H1 (cell line): ENCODE measurements around the gene SH3RF2. TPM values are rescaled to one million over a fixed set of nuclear protein-coding genes. Genes with fewer than 3 reads are reported as not detected.

ENCODE experiments used
- TAF7 ChIP-seq: optimal IDR thresholded peaks from 2 replicates; pipeline ENCODE3; 2011; ENCODE audit warnings: low read depth, mild to moderate bottlenecking, inconsistent platforms, low read length, moderate library complexity, borderline replicate concordance
- TCF12 ChIP-seq: IDR thresholded peaks from 2 replicates; pipeline ENCODE4 v1.6.1; 2011; ENCODE audit warnings: low read depth, mild to moderate bottlenecking, low read length
- polyA plus RNA-seq, 7 experiments: library from polyadenylated mRNA; depleted of rRNA in 3 of 7; stranded (reverse) in 5 of 7; unstranded in 2 of 7; fragments of >200 nt in 5 of 7; fragments of 200-250 nt in 2 of 7; gene quantifications; 1 replicate in 5 of 7; 2 replicates in 1 of 7; 4 replicates in 1 of 7; pipeline versions ENCODE4 v1.2.1 to v1.2.3, GENCODE V29; 2011 to 2013; ENCODE audit warnings: missing spikeins in 2 of 7, mixed read lengths in 2 of 7
- total RNA-seq: library from RNA; stranded (reverse); fragmentation: NEBNext Ultra II Directional; extraction: Animal tissue kit (Norgen Biotek cat#: 25700); gene quantifications from 2 replicates; pipeline ENCODE4 v1.2.1, GENCODE V29; 2021
- TF ChIP-seq, protein P1 (sequence below): IDR thresholded peaks from 2 replicates; pipeline ENCODE4 v1.6.1; 2011; ENCODE audit warnings: low read depth, mild to moderate bottlenecking, low read length; ENCODE audit not compliant: insufficient read depth

The SH3RF2 gene
- total and polyA plus RNA-seq, 2 of the 8 experiments (the other 6 are each of a cell fraction or from before 2014, with no cell fraction given): 0.80 to 0.95 TPM

DNA sequence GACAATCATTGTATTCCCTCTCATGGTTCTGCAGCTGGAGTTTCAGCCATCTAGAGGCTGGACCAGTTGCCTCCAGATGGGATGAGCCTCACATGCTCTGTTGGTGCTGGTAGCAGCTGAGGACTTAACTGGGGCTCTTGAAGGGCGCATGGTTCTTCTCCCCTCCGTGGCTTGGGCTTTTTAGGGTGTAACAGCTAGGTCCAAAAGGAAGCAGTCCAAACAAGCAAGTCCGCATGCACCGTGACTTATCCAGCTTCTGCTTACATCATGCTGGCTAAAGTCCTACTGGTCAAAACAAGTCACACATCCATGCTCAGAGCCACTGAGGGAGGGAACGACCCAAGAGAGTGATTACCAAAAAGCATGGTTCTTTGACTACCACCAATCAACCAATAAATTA is 31.6 kb upstream of the SH3RF2 start (continued):
- no peak for TF ChIP-seq TCF12
- TF ChIP-seq, protein P1, sequence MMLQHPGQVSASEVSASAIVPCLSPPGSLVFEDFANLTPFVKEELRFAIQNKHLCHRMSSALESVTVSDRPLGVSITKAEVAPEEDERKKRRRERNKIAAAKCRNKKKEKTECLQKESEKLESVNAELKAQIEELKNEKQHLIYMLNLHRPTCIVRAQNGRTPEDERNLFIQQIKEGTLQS: no peak
- no peak for TF ChIP-seq TAF7
- TF ChIP-seq, all 59 proteins: peak for 0
